Activated CD8-positive, alpha-beta memory T cell treated with anti-CD3 and anti-CD28 coated beads, Interleukin-2, amount 50 U/mL, for 24 hours (primary cell): Measurements from ENCODE around the gene PAN2.
A peak's percentile ranks its signal among the peaks of the same experiment; 100 is the strongest.

Experiments used
- DNase-seq: peaks from one replicate; pipeline ENCODE4 v3.0.0-alpha.2; 2020; ENCODE audit errors: extremely low read depth

PAN2 gene, protein sequence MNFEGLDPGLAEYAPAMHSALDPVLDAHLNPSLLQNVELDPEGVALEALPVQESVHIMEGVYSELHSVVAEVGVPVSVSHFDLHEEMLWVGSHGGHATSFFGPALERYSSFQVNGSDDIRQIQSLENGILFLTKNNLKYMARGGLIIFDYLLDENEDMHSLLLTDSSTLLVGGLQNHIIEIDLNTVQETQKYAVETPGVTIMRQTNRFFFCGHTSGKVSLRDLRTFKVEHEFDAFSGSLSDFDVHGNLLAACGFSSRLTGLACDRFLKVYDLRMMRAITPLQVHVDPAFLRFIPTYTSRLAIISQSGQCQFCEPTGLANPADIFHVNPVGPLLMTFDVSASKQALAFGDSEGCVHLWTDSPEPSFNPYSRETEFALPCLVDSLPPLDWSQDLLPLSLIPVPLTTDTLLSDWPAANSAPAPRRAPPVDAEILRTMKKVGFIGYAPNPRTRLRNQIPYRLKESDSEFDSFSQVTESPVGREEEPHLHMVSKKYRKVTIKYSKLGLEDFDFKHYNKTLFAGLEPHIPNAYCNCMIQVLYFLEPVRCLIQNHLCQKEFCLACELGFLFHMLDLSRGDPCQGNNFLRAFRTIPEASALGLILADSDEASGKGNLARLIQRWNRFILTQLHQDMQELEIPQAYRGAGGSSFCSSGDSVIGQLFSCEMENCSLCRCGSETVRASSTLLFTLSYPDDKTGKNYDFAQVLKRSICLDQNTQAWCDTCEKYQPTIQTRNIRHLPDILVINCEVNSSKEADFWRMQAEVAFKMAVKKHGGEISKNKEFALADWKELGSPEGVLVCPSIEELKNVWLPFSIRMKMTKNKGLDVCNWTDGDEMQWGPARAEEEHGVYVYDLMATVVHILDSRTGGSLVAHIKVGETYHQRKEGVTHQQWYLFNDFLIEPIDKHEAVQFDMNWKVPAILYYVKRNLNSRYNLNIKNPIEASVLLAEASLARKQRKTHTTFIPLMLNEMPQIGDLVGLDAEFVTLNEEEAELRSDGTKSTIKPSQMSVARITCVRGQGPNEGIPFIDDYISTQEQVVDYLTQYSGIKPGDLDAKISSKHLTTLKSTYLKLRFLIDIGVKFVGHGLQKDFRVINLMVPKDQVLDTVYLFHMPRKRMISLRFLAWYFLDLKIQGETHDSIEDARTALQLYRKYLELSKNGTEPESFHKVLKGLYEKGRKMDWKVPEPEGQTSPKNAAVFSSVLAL

DNA sequence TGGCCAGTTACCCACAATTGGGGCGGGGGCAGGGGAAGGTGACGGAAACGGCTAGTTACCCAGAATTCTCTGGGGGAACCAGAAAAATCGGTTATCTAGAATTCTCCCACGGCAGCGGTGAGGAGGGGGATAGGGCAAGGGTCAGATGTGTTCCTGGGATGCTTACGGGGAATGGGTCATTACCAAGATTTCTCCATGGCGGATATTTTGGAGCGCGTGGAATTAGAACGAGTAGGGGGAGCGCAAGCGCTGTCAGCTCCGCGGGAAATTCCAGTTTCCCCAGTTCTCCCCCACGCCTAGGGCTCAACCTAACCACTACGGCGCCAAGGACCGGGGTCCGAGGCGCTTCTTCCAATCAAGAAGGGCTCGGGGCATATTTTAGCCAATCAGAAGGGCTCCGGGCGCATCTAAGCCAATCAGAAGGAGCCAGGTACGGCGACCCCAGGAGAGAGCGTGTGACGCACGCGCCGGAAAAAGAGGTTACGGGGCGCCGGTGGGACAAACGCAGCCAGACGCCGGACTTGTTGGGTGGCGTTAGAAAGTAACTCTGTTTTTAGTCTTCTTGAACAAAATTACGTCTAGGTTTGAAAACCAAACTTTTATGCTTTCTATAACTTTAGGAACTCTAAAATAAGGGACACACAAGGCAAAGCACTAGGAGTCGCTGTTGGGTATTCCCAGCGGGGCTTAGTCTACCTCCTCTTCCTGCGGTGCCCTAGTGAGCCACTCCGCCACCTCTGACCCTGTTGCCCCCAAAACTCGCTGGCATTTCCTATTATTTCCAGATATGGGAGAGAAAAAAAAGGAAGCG, at the start of gene PAN2:
PAN2 (minus strand) TSS at position 322 of the 811 bp plus-strand sequence. CDS start 906 bp downstream, outside the sequence.
- DNase-seq, result peak; percentile 89

DNA sequence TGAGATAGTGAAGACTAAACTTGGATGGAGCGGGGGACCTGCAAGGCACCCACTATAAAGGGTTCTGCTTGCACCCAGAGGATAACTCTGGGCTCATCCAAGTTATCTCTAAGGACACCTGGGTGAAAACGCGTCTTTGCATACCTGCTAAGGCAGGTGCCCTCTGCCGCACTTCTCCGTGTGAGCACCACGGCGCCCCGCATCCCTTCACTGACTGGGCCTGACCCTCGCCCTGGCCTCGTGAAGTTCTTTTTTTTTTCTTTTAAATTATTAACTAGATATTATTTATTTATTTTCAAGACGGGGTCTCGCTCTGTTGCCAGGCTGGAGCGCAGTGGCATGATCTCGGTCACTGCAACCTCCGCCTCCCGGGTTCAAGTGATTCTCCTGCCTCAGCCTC, 48.8 kb upstream of the PAN2 start:
- no peak for DNase-seq

DNA sequence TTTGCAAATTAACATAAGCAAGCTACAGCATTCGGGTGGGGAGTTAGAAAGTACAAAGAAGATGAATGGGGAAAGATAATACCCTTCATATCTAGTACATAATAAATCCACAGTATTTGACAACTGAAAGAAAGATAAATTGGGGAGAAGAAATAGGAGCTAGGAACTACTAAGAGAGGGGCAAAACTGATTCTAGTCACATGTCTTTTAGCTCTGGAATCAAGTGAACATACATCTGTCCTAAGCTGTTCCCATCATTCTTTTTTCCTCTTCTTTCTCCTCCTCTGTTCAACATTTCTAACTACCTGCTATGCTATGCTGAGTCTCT, 44.2 kb upstream of the PAN2 start:
- DNase-seq, result no peak

DNA sequence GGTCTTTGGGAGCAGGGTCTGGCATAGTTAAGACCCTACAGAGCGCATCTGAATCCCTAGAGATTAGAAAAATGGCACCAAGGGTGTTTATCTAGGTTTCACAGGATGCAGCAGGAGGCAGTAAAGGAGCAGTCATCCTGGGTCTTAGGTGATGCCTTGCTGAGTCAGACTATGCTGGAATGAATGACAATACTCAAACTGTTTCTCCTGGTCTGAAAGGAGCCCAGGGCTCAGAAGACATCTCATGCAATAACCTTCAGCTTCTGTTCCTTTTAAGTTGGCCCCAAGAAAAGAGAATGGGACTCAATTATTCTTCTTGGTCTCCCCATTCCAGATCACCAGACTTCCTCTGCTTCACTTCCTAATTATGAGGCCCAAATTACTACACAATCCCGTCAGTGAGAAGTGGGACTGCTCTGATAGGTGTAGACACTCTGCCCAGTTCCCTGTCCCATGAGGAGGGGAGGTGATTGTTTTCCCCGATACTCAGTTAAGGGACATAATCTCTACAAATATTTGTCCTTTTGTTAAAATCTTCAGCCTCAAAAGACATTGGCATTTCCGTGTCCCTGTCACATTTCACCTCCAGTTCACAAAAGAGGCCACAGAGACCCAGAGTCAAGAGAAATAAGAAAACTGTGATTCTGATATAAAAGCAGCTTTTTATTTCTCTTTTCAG, 43.6 kb upstream of the PAN2 start:
- no peak for DNase-seq

DNA sequence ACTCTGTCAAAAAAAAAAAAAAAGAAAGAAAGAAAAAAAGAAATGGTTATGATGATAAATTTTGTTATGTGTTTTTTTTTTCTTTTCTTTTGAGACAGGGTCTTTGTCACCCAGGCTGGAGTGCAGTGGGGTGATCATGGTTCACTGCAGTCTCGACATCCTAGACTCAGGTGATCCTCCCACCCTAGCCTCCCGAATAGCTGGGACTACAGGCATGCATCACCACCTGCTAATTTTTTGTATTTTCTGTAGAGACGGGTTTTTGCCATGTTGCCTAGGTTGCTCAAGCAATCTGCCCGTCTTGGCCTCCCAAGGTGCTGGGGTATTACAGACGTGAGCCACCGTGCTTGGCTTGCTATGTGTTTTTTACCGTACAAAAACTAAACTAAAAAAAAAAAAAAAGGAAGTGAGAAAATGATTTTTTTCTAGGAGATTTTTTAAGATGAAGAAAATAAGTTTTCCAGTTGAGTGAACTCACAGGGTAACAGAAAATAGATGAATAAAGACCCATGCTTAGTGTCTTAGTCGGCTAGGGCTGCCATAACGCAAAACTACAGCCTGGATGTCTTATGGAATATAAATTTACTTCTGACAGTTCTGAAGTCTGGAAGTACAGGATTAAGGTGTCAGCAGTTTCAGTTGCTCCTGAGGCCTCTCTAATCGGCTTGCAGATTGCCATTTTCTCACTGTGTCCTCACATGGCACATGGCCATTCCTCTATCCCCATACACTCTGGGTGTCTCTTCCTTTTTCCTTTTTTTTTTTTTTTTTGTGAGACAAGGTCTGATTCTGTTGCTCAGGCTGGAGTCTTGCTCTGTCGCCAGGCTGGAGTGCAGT, 42.0 kb upstream of the PAN2 start:
- DNase-seq, result no peak

DNA sequence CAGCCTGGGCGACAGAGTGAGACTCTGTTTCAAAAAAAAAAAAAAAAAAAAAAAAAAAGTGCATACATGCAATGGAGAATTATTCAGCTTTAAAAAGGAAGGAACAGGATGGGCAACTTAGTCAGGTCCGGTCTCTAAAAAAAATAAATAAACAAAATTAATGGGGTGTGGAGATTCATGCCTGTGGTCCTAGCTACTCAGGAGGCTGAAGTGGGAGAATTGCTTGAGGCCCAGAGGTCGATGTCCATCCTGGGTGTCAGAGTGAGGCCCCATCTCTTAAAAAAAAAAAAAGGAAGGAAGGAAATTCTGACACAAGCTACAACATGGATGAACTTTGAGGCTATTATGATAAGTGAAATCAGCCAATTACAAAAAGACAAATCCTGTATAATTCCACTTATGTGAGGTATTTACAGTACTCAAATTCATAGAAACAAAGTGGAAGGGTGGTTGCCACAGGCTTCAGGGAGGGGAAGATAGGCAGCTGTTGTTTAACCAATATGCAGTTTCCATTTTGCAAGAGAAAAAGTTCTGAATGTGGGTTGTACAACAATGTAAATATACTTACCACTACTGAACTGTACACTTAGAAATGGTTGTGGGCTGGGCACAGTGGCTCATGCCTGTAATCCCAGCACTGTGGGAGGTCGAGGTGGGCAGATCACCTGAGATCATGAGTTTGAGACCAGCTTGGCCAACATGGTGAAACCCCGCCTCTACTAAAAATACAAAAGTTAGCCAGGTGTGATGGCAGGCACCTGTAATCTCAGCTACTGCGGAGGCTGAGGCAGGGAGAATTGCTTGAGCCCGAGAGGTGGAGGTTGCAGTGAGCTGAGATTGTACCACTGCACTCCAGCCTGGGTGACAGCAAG, 41.2 kb upstream of the PAN2 start:
- DNase-seq, result no peak

DNA sequence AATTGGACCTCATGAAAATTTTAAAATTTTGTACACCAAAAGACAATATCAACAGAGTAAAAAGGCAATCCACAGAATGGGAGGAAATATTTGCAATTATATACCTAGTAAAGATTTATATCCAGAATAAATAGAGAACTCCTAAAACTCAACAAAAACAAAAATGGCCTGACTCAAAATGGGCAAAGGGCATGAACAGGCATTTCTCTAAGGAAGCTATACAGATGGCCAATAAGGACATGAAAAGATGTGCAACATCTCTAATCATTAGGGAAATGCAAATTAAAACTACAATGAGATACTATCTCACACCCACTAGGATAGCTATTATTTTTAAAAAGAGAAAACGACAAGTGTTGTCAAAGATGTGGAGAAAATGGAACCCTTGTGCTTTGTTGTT, 39.7 kb upstream of the PAN2 start:
- DNase-seq, result no peak

DNA sequence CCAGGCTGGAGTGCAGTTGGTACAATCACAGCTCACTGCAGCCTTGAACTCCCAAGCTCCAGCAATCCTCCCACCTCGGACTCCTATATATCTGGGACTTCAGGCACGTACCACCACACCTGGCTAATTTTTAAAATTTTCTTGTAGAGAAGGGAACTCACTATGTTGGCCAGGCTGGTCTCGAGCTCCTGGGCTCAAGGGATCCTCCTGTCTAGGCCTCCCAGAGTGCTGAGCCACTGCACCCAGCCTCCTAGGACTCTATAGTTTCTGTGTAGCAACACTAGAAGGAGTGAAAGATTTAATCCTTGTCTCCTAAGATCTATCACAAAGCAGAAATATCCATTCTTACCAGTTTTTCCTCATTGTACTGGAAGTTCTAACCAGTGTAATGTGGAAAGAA, 33.1 kb upstream of the PAN2 start:
- no peak for DNase-seq

DNA sequence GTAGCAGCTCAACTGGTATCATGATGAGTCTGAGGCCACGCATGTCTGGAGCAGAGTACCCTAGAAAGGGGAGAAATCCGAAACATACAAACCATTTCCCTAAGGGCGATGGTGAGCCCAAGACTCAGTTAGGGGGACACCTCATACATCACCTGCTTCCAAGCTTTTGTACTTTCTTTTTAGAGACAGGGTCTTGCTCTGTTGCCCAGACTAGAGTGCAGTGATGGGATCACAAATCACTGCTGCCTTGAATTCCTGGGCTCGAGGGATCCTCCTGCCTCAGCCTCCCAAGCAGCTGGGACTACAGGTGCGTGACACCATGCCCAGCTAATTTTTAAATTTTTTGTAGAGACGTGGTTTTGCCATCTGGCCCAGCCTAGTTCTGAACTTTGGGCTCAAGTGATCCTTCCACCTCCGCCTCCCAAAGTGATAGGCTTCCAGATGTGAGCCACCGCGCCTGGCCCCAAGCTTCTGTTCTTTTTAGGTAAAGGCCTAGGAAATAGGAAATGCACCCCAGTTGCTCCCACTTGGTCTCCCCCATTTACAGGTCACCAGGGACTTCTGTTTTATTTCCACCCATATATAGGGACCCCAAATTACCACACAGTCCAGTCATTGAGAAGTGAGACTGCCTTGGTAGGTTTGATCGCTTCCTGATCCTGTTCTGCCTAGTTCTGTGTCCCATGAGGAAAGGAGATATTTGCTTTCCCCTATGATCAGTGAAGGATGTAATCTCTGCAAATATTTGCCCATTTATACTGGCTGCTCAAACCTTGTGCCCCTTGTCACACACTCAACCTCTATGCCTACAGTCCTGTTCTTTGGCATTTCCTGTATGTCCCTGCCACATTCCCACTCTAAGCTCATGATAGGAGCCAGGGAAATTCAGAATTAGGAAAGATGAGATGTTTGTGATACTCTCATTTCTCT, 28.6 kb upstream of the PAN2 start, which contains the start of gene APOF:
APOF (minus strand) TSS at position 728 of the 930 bp plus-strand sequence; CDS start at position 616, 112 bp downstream.
- no peak for DNase-seq

DNA sequence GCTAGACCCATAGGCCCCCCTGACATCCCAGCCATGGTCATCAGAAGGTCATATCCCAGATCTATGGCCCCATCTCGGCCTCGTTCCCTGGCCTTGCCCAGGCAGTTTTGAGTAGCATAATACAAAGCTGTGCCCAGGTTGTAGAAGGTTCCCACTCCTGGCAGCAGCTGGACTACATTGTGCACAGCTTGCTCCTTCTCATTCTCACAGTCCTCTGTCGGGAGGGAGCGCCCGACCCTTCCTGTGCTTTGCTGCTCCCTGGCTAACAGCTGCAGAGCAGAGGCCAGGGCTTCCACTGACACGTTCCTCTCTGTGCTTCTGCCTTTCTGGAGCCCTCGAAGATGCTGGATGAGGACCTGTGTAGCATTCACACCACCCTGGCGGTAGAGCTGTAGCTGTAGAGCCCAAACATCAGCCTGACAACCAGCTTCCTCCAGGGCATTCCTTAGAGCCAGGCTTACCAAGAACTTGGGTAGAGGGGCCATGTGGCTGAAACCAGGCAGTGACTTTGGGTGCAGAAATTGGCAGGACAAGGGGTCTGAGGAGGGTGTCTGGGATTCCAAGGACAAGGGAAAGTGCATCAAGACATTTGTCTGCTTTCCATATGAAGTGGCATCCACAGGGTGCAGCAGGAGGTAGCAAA, 27.8 kb upstream of the PAN2 start:
- DNase-seq, result no peak

DNA sequence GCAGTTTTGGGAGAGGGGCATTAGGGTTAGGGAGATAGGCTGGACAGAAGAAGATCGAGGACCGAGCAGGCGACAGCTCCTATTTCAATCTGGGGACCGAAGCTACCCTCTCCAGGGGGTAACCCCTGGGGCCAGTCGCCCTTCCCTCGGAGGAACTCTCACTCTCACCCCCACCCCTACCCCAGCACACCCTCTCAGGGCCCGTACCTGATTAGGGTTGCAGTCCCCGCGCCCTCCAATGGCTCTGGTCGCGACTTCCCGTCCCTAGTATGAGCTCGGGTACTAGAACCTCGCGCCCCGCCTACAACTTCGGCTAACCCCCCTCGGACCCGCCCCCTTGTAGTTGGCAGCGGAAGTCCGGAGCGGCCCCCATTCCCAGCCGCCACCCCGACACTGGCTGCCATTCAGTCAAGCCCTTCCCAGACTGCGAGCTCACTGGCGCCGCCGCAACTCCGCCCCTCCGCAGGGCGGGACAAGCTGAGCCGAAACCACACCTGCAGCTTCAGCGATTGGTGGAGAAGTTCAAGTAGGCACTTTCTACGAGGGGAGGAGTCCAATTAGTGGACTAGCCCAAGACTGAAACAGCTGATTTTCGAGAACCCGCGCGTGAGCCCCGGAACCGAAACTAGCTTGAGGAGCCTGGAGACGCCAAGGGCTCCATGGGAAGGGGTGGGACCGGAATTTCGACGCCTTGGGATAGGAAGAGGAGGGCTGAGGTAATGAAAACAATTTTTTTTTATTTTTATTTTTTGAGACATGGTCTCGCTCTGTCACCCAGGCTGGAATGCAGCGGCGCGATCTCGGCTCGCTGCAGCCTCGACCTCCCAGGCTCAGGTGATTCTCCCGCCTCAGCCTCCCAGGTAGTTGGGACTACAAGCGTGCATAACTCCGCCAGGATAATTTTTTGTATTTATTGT, 26.3 kb upstream of the PAN2 start, which contains the start of gene STAT2:
STAT2 (minus strand) TSS at position 257 of the 917 bp plus-strand sequence. CDS start 3,536 bp downstream, outside the sequence.
- DNase-seq, result peak; percentile 97

DNA sequence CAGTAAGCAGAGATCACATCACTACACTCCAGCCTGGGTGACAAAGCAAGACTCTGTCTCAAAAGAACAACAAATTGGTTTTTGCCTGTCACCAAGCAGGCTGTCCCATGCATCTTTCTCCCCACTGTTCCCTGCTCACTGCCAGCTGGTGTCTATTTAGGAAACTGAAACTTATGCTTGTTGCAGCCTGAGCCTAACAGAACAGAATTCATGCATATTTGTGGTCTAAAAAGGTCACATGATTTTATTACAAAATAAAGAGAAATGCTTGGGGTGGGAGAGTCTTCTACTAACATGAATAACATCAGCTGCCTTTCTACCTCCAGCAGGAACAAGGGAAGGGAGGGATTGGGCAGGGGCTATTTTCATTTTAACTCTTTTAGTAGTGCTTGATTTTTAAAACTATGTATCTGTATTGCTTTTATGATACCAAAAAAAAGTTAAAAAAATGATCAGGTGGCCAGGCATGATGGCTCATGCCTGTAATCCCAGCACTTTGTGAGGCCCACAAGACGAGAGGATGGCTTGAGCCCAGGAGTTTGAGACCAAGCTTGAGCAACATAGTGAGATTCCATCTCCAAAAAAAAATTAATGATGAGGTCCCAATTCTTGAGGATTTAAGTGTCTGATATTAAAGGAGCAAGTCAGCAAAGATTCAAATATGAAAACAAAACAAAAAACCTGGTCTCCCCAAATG, 25.2 kb upstream of the PAN2 start:
- no peak for DNase-seq

DNA sequence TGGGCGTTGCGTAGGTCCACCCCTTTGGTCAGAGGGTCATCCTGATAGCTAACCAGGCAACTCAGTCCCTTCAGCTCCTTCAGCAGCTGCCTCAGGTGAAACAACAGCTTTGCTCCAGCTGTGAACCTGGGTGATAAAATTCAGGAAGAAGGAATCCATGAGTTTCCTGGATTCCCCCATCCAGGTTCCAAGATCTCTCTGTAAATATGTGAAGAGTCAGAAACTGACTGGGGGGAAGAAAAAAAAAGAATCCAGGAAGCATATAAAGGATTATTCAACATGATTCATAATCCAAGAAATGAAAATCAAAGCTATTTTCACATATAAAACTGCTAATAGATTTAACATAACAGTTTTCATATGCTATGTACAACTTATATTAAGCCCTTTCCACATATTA, 17.5 kb upstream of the PAN2 start:
- DNase-seq, result no peak

DNA sequence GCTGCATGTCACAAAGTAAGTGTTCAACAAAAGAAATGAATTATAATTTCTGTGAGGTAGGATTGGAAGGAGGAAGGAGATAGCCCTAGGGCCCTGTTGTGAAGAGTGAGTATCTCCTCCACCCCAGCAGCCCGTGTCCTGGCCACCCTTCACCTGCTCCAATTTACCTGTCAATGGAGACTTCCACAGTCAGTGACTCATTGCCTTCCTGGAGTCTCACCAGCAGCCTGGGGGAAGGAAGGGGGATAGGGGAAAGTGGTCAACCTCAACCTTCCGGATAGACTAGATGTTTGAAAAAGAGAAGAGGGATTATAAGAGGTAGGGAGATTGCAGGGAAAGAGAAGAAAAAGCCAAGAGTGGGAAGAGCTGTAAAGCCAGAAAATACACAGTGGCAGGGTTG, 16.9 kb upstream of the PAN2 start:
- no peak for DNase-seq

DNA sequence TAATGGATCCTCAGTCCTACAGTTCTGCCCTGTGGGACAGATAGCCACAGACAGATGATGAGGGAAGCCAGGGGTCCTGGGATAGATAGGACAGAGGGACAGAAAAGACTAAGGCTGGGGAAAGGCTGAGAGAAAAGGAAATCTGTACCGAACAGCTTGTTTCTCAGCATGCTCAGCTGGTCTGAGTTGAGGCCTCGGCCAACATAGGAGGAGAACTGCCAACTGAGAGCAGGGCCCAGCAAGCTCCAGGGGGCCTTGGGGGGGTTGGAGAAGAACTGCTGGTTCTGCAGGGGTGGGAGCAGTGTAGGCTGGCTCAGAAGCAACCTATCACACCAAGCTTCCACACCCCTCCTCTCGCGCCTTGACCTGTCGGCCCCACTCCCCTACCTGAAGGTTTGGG, 15.0 kb upstream of the PAN2 start:
- no peak for DNase-seq
